ENCODE results near the gene TBC1D5. TPM values are rescaled to one million over a fixed set of nuclear protein-coding genes. Genes with fewer than 3 reads are reported as not detected.
"Not testable (repeated sequence)": the region's sequence is repeated elsewhere in the genome, so short reads cannot be mapped to it uniquely, and the experiment has no call there.

Gene TBC1D5
- total RNA-seq, 2 experiments from 2014 or later: 53.9 to 56.9 TPM

- Mint-ChIP-seq H3K36me3 (ENCODE audit: low read depth) (peaks cover 7% of the 10 kb centered on the region), H3K4me3 (no peak overlapping the region), H3K27me3 (no peaks in the 10 kb centered on the region), H3K4me1 (no peaks in the 10 kb centered on the region), H3K9me3 (ENCODE audit: low read depth) (peaks cover 3% of the 10 kb centered on the region), H3K27ac (no peak overlapping the region)
- CTCF ChIA-PET: interaction anchor here (0.7 kb wide), 1 partner anchor 10 kb away, joined by 3 read pairs; no protein-coding TSS in a partner anchor
- intact Hi-C loops (cut with DNase I, micrococcal nuclease): no loop called here
- DNase-seq (no peak), ATAC-seq (no peak)
- POLR2A ChIA-PET: no interaction called here
Observed at GRCh38 chr3:17535274-17535673, 207.2 kb downstream of the TBC1D5 start.

- CTCF ChIA-PET; H3K27ac Mint-ChIP-seq; POLR2A ChIA-PET; H3K36me3 Mint-ChIP-seq (ENCODE audit: low read depth); H3K27me3 Mint-ChIP-seq; H3K9me3 Mint-ChIP-seq (ENCODE audit: low read depth); intact Hi-C loops (cut with DNase I, micrococcal nuclease); H3K4me3 Mint-ChIP-seq; H3K4me1 Mint-ChIP-seq; ATAC-seq; DNase-seq: not testable (repeated sequence)
Observed at GRCh38 chr3:17532446-17532845, 210.0 kb downstream of the TBC1D5 start.

GRCh38 chr3:17529677-17530076 lies 212.8 kb downstream of the TBC1D5 start:
- ATAC-seq: no peak
- DNase-seq: no peak

GRCh38 chr3:17518189-17519059 lies 224.0 kb downstream of the TBC1D5 start:
- CTCF ChIA-PET: interaction anchor here (0.8 kb wide), 1 partner anchor 1924 kb away, joined by 3 read pairs; no protein-coding TSS in a partner anchor
- Mint-ChIP-seq H3K4me3 (no peak overlapping the region), H3K36me3 (ENCODE audit: low read depth) (peaks cover 1% of the 10 kb centered on the region), H3K9me3 (ENCODE audit: low read depth) (no peaks in the 10 kb centered on the region), H3K27ac (no peak overlapping the region), H3K27me3 (no peaks in the 10 kb centered on the region), H3K4me1 (no peaks in the 10 kb centered on the region)
- POLR2A ChIA-PET: interaction anchor here (0.5 to 0.7 kb wide), 2 partner anchors 16 to 1283 kb away, joined by 3 to 4 read pairs; no protein-coding TSS in a partner anchor
- no peak for DNase-seq
- ATAC-seq: no peak
- intact Hi-C loops (cut with DNase I, micrococcal nuclease): no loop called here

More at GRCh38 chr3:17529677-17530076, 212.8 kb downstream of the TBC1D5 start:
- Mint-ChIP-seq H3K4me3 (no peak overlapping the region), H3K27ac (no peak overlapping the region), H3K36me3 (ENCODE audit: low read depth) (peaks cover 4% of the 10 kb centered on the region), H3K27me3 (no peaks in the 10 kb centered on the region), H3K9me3 (ENCODE audit: low read depth) (peaks cover 3% of the 10 kb centered on the region), H3K4me1 (no peaks in the 10 kb centered on the region)
- intact Hi-C loops (cut with DNase I, micrococcal nuclease): no loop called here
- ChIA-PET CTCF (no interaction called here), POLR2A (no interaction called here)

- intact Hi-C loops (cut with DNase I, micrococcal nuclease): no loop called here
- Mint-ChIP-seq H3K27ac (no peak overlapping the region), H3K4me3 (no peak overlapping the region), H3K9me3 (ENCODE audit: low read depth) (no peaks in the 10 kb centered on the region), H3K27me3 (no peaks in the 10 kb centered on the region), H3K4me1 (no peaks in the 10 kb centered on the region), H3K36me3 (ENCODE audit: low read depth) (peaks cover 1% of the 10 kb centered on the region)
- no peak for DNase-seq
- no peak for ATAC-seq
- CTCF ChIA-PET: interaction anchor here (0.8 to 0.9 kb wide), 2 partner anchors 11 to 18 kb away, joined by 3 to 4 read pairs; no protein-coding TSS in a partner anchor
- POLR2A ChIA-PET: no interaction called here
Observed at GRCh38 chr3:17515445-17516234, 226.8 kb downstream of the TBC1D5 start.

- Mint-ChIP-seq H3K4me3 (no peak overlapping the region), H3K4me1 (no peaks in the 10 kb centered on the region), H3K36me3 (ENCODE audit: low read depth) (peaks cover 1% of the 10 kb centered on the region), H3K27me3 (no peaks in the 10 kb centered on the region), H3K27ac (no peak overlapping the region), H3K9me3 (ENCODE audit: low read depth) (no peaks in the 10 kb centered on the region)
- DNase-seq (no peak), ATAC-seq (no peak)
- ChIA-PET CTCF (no interaction called here), POLR2A (no interaction called here)
- intact Hi-C loops (cut with DNase I, micrococcal nuclease): no loop called here
Observed at GRCh38 chr3:17514597-17514996, 227.8 kb downstream of the TBC1D5 start.

GRCh38 chr3:17510265-17510664 lies 232.2 kb downstream of the TBC1D5 start:
- no peak overlapping the region for H3K27ac Mint-ChIP-seq
- H3K4me3 Mint-ChIP-seq: no peak overlapping the region
- intact Hi-C loops (cut with DNase I, micrococcal nuclease): no loop called here
- no peaks in the 10 kb centered on the region for H3K9me3 Mint-ChIP-seq (ENCODE audit: low read depth)
- no peaks in the 10 kb centered on the region for H3K4me1 Mint-ChIP-seq
- no peak for ATAC-seq
- H3K27me3 Mint-ChIP-seq: no peaks in the 10 kb centered on the region
- ChIA-PET POLR2A (no interaction called here), CTCF (no interaction called here)
- peaks cover 3% of the 10 kb centered on the region for H3K36me3 Mint-ChIP-seq (ENCODE audit: low read depth)
- DNase-seq: no peak

GRCh38 chr3:17508180-17508752 lies 234.2 kb downstream of the TBC1D5 start:
- Mint-ChIP-seq H3K27ac (no peak overlapping the region), H3K9me3 (ENCODE audit: low read depth) (no peaks in the 10 kb centered on the region), H3K4me1 (no peaks in the 10 kb centered on the region), H3K4me3 (no peak overlapping the region), H3K36me3 (ENCODE audit: low read depth) (peaks cover 8% of the 10 kb centered on the region), H3K27me3 (no peaks in the 10 kb centered on the region)
- ATAC-seq: no peak
- DNase-seq: no peak
- CTCF ChIA-PET: no interaction called here
- intact Hi-C loops (cut with DNase I, micrococcal nuclease): no loop called here
- POLR2A ChIA-PET: no interaction called here

GRCh38 chr3:17507480-17507879 lies 235.0 kb downstream of the TBC1D5 start:
- Mint-ChIP-seq H3K36me3 (ENCODE audit: low read depth) (peaks cover 8% of the 10 kb centered on the region), H3K9me3 (ENCODE audit: low read depth) (no peaks in the 10 kb centered on the region), H3K27ac (no peak overlapping the region), H3K27me3 (no peaks in the 10 kb centered on the region), H3K4me1 (no peaks in the 10 kb centered on the region), H3K4me3 (no peak overlapping the region)
- ATAC-seq: no peak
- CTCF ChIA-PET: no interaction called here
- DNase-seq: no peak
- intact Hi-C loops (cut with DNase I, micrococcal nuclease): no loop called here
- POLR2A ChIA-PET: no interaction called here

- no peaks in the 10 kb centered on the region for H3K9me3 Mint-ChIP-seq (ENCODE audit: low read depth)
- CTCF ChIA-PET: interaction anchor here (0.6 to 1.2 kb wide), 2 partner anchors 18 to 241 kb away, joined by 3 read pairs; no protein-coding TSS in a partner anchor
- H3K27me3 Mint-ChIP-seq: no peaks in the 10 kb centered on the region
- peaks cover 8% of the 10 kb centered on the region for H3K36me3 Mint-ChIP-seq (ENCODE audit: low read depth)
- no peak for ATAC-seq
- H3K4me1 Mint-ChIP-seq: no peaks in the 10 kb centered on the region
- POLR2A ChIA-PET: no interaction called here
- no peak overlapping the region for H3K4me3 Mint-ChIP-seq
- no peak overlapping the region for H3K27ac Mint-ChIP-seq
- no peak for DNase-seq
- intact Hi-C loops (cut with DNase I, micrococcal nuclease): no loop called here
Observed at GRCh38 chr3:17505856-17506255, 236.6 kb downstream of the TBC1D5 start.

GRCh38 chr3:17501745-17502144 lies 240.7 kb downstream of the TBC1D5 start:
- POLR2A ChIA-PET: no interaction called here
- CTCF ChIA-PET: no interaction called here
- no peak overlapping the region for H3K4me3 Mint-ChIP-seq
- ATAC-seq: no peak
- H3K9me3 Mint-ChIP-seq (ENCODE audit: low read depth): no peaks in the 10 kb centered on the region
- DNase-seq: no peak
- H3K36me3 Mint-ChIP-seq (ENCODE audit: low read depth): peaks cover 6% of the 10 kb centered on the region
- H3K27ac Mint-ChIP-seq: no peak overlapping the region
- H3K27me3 Mint-ChIP-seq: no peaks in the 10 kb centered on the region
- intact Hi-C loops (cut with DNase I, micrococcal nuclease): no loop called here
- no peaks in the 10 kb centered on the region for H3K4me1 Mint-ChIP-seq
